K562 (cell line): ENCODE results near the gene GGACT. TPM values are rescaled to one million over a fixed set of nuclear protein-coding genes. Genes with fewer than 3 reads are reported as not detected.

Source experiments
- ATAC-seq: fragments of 200-7000 bp; cut with Tn5 transposase; 3 replicates; pipeline ENCODE4 v1.9.1; 2020; ENCODE audit warnings: moderate library complexity
- BruUV-seq: library from RNA; stranded (reverse); fragments of 400-500 nt; replicated peaks from 2 replicates; lab custom pipeline; 2021; lab: Mats Ljungman, UMichigan
- CTCF ChIA-PET: fragments of 300-600 bp; formaldehyde crosslinking; extraction: SDS; loops from one replicate; lab custom pipeline; 2021; ENCODE audit warnings: low intra/inter-chr PET ratio; lab: Yijun Ruan, JAX
- POLR2A ChIA-PET: fragments of 300-600, 350-650 bp; sonication (Branson Sonifier 250); formaldehyde crosslinking; extraction: SDS; loops from one replicate; lab custom pipeline; 2021; ENCODE audit warnings: antibody characterized with exemption, inconsistent platforms; lab: Yijun Ruan, JAX
- DNase-seq, 4 experiments: peaks; one replicate each; pipeline versions ENCODE4 v3.0.0 to v3.0.0-alpha.2; 2011 to 2018; ENCODE audit warnings: low spot score in 3 of 4, mixed read lengths in 3 of 4; ENCODE audit errors: extremely low read depth in 1 of 4
- FAIRE-seq: peaks from 2 replicates; lab custom pipeline; 2011; peaks lifted over from hg19 to GRCh38; lab: Jason Lieb, UNC
- H2AFZ ChIP-seq: 2 replicates; pipeline ENCODE4 v1.6.0; 2011; ENCODE audit warnings: low read depth, low read length, control low read depth, inconsistent platforms
- H3K27ac ChIP-seq: fragments of 200-600 bp; 3 replicates; pipeline ENCODE4 v1.8.0; 2011; ENCODE audit warnings: low read depth, mild to moderate bottlenecking, control low read depth, inconsistent platforms, low read length, moderate library complexity, mixed read lengths; ENCODE audit errors: extremely low read depth
- H3K27me3 ChIP-seq, 2 experiments: fragments of 300-600 bp in 1 of 2; 2 replicates in 1 of 2; 3 replicates in 1 of 2; pipeline versions ENCODE4 v1.6.0 to v1.8.0; 2011; ENCODE audit warnings: inconsistent platforms in 2 of 2, low read length in 2 of 2, mild to moderate bottlenecking in 1 of 2, mixed read lengths in 1 of 2, moderate library complexity in 1 of 2; ENCODE audit not compliant: control insufficient read depth in 2 of 2, insufficient read depth in 2 of 2
- H3K36me3 ChIP-seq: fragments of 300-600 bp; 3 replicates; pipeline ENCODE4 v1.8.0; 2011; ENCODE audit warnings: mild to moderate bottlenecking, low read length, inconsistent platforms; ENCODE audit not compliant: control insufficient read depth, insufficient read depth
- H3K4me1 ChIP-seq, 2 experiments: fragments of 200-600 bp in 1 of 2; replicated peaks in 1 of 2; 2 replicates in 1 of 2; 3 replicates in 1 of 2; pipeline versions ENCODE4 v1.5.1 to v1.8.0; 2011; ENCODE audit warnings: inconsistent platforms in 2 of 2, low read length in 2 of 2, mild to moderate bottlenecking in 1 of 2, mixed read lengths in 1 of 2, moderate library complexity in 1 of 2; ENCODE audit not compliant: control insufficient read depth in 2 of 2, insufficient read depth in 2 of 2
- H3K4me2 ChIP-seq: 2 replicates; pipeline ENCODE4 v1.6.1; 2011; ENCODE audit warnings: low read length, control low read depth, inconsistent platforms, mixed read lengths; ENCODE audit not compliant: insufficient read depth
- H3K4me3 ChIP-seq: fragments of 200-600 bp; sonication (generic), shearing (Covaris generic); 2 replicates; pipeline ENCODE4 v1.5.1; 2016; ENCODE audit warnings: control low read depth, inconsistent platforms
- H3K79me2 ChIP-seq: fragments of 200-600 bp; 3 replicates; pipeline ENCODE4 v1.8.0; 2011; ENCODE audit warnings: low read length, inconsistent platforms; ENCODE audit not compliant: control insufficient read depth, insufficient read depth
- H3K9ac ChIP-seq, 2 experiments: 2 replicates each; pipeline versions ENCODE4 v1.6.0 to v1.6.1; 2011; ENCODE audit warnings: low read depth in 2 of 2, low read length in 2 of 2, control low read depth in 1 of 2, inconsistent platforms in 1 of 2, mild to moderate bottlenecking in 1 of 2, mixed read lengths in 1 of 2; ENCODE audit not compliant: insufficient read depth in 1 of 2
- H3K9me1 ChIP-seq: one replicate; pipeline ENCODE4 v1.6.0; 2011; ENCODE audit warnings: inconsistent platforms, mild to moderate bottlenecking, low read length, moderate library complexity; ENCODE audit not compliant: control insufficient read depth, insufficient read depth
- H3K9me3 ChIP-seq: replicated peaks from 2 replicates; pipeline ENCODE4 v1.5.1; 2011; ENCODE audit warnings: low read depth, low read length, inconsistent platforms; ENCODE audit not compliant: control insufficient read depth, insufficient read depth
- H4K20me1 ChIP-seq: replicated peaks from 2 replicates; pipeline ENCODE4 v1.6.1; 2011; ENCODE audit warnings: low read length, inconsistent platforms, mixed read lengths; ENCODE audit not compliant: control insufficient read depth, insufficient read depth
- CBX2 ChIP-seq: fragments of 200-600 bp; sonication (generic); IDR thresholded peaks from one replicate; pipeline ENCODE4 v1.6.1; 2012; ENCODE audit warnings: mild to moderate bottlenecking, low read length, inconsistent platforms; ENCODE audit not compliant: insufficient read depth, poor library complexity, severe bottlenecking
- EHMT2 ChIP-seq: fragments of 450-650 bp; IDR thresholded peaks from 2 replicates; pipeline ENCODE4 v1.6.1; 2018; ENCODE audit warnings: antibody characterized with exemption
- GATAD2A ChIP-seq: fragments of 450-650 bp; IDR thresholded peaks from 2 replicates; pipeline ENCODE4 v1.6.1; 2017
- NKRF ChIP-seq: fragments of 450-650 bp; IDR thresholded peaks from 2 replicates; pipeline ENCODE4 v1.6.1; 2016; ENCODE audit warnings: borderline replicate concordance
- TARDBP ChIP-seq: fragments of 450-650 bp; IDR thresholded peaks from 2 replicates; pipeline ENCODE4 v1.6.1; 2016
- TCF7 ChIP-seq: sonication (generic); IDR thresholded peaks from 2 replicates; pipeline ENCODE4 v1.6.1; 2016; ENCODE audit warnings: antibody characterized with exemption, borderline replicate concordance
- USF2 ChIP-seq: sonication (generic); formaldehyde crosslinking; IDR thresholded peaks from 2 replicates; pipeline ENCODE4 v1.5.0; 2020; ENCODE audit warnings: missing genetic modification reagents
- ZNF224 ChIP-seq: sonication (generic); formaldehyde crosslinking; IDR thresholded peaks from 2 replicates; pipeline ENCODE4 v1.8.0; 2022; ENCODE audit warnings: mild to moderate bottlenecking, missing genetic modification reagents
- WGBS: fragments of 100-300 bp; shearing (Covaris generic); methylation state at CpG from one replicate; pipeline ENCODE4 v1.1.6; 2016; ENCODE audit warnings: low coverage, mixed read lengths; ENCODE audit not compliant: insufficient coverage; ENCODE audit errors: missing lambda C conversion rate; 5-methylcytosine and 5-hydroxymethylcytosine counted together
- in situ Hi-C: fragments of 300-500 bp; cut with MboI; formaldehyde crosslinking; loops from 4 replicates; pipeline ENCODE4 v1.15.0; 2018; ENCODE audit warnings: inconsistent platforms, mixed read lengths
- intact Hi-C: fragments of 100-400 bp; cut with micrococcal nuclease; formaldehyde crosslinking; loops from 2 replicates; pipeline ENCODE4 v1.14.2; 2022
- polyA plus RNA-seq, 8 experiments: library from polyadenylated mRNA; depleted of rRNA in 4 of 8; stranded (reverse) in 5 of 8; unstranded in 3 of 8; fragments of >200 nt; fragmentation: Nextera tagmentation in 2 of 8; fragmentation: Illumina TruSeq in 1 of 8; extraction: Ambion mirVana in 2 of 8; extraction: Trizol in 1 of 8; gene quantifications; 2 replicates each; pipeline versions ENCODE4 v1.2.1 to v1.2.3, GENCODE V29; 2011 to 2014; ENCODE audit warnings: inconsistent platforms in 1 of 8, missing spikeins in 1 of 8
- total RNA-seq, 7 experiments: library from RNA; depleted of rRNA in 6 of 7; stranded (reverse); fragments of >200 nt in 6 of 7; fragmentation: Illumina TruSeq in 2 of 7; extraction: Trizol in 2 of 7; gene quantifications; 2 replicates each; pipeline versions ENCODE4 v1.2.1 to v1.2.3, GENCODE V29; 2011 to 2021; ENCODE audit warnings: low replicate concordance in 1 of 7

The GGACT gene
- total and polyA plus RNA-seq, 9 of the 15 experiments (the other 6 are each of a cell fraction or from before 2014, with no cell fraction given): 0.20 to 3.2 (median 1.7) TPM

DNA sequence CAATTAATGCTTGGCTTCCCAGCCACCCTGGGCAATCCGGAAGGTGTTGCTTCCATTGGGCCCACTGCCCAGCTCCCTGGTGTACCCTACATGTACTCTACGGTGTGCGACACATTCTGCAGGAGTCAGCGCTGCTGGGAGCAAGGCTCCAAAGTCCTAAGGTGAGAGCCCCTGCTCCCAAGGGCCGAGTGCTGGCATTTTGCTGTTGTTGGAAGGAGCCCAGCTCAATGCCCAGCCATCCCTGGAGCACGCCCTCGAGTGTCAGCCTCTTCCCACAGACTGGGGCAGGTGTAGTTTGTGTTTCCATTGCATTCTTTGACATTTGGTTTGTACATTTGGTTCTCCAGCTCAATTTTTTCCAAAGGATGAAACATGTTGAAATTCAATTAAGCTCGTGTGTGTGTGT, 64.6 kb downstream of the GGACT start:
- no peaks in the 10 kb centered on the region for H3K79me2 ChIP-seq
- no peak overlapping the region for H3K4me2 ChIP-seq
- in situ Hi-C loops (no loop called here), intact Hi-C loops (no loop called here)
- H3K9me3 ChIP-seq: no peaks in the 10 kb centered on the region
- no TSS peak for BruUV-seq
- no peaks in the 10 kb centered on the region for H3K9me1 ChIP-seq
- no peak for ATAC-seq
- H2AFZ ChIP-seq: no peak overlapping the region
- H4K20me1 ChIP-seq: no peaks in the 10 kb centered on the region
- H3K36me3 ChIP-seq: no peaks in the 10 kb centered on the region
- no peak overlapping the region for H3K27ac ChIP-seq
- H3K27me3 ChIP-seq: no peaks in the 10 kb centered on the region
- H3K4me3 ChIP-seq: no peak overlapping the region
- no peaks in the 10 kb centered on the region for H3K4me1 ChIP-seq
- FAIRE-seq: no peak
- H3K9ac ChIP-seq: no peak overlapping the region
- no peak for DNase-seq
- no peak for TF ChIP-seq TARDBP
- TF ChIP-seq CBX2: no peak
- no peak for TF ChIP-seq NKRF
- no peak for TF ChIP-seq EHMT2
- TF ChIP-seq ZNF224: no peak
- no peak for TF ChIP-seq USF2 (CRISPR knock-in tag)
- TF ChIP-seq GATAD2A: no peak
- TF ChIP-seq TCF7: no peak
- CTCF ChIA-PET: no interaction called here
- 67% methylated on average over 7 of the region's 8 CpGs for WGBS
- POLR2A ChIA-PET: interaction anchor here (1.2 kb wide), 1 partner anchor 428 kb away, joined by 4 read pairs; no protein-coding TSS in a partner anchor
